T-helper 2 cell (primary cell): ENCODE data around the gene KYAT1.

Source experiments
- DNase-seq, 5 experiments: peaks; one replicate each; pipeline versions ENCODE4 v3.0.0 to v3.0.0-alpha.2; 2012 to 2022

KYAT1 gene

GRCh38 chr9:128908372-128908771 is 26.6 kb upstream of the KYAT1 start:
- no peak for DNase-seq

- no peak for DNase-seq
Measured at GRCh38 chr9:128906741-128907140, 25.0 kb upstream of the KYAT1 start.

DNA sequence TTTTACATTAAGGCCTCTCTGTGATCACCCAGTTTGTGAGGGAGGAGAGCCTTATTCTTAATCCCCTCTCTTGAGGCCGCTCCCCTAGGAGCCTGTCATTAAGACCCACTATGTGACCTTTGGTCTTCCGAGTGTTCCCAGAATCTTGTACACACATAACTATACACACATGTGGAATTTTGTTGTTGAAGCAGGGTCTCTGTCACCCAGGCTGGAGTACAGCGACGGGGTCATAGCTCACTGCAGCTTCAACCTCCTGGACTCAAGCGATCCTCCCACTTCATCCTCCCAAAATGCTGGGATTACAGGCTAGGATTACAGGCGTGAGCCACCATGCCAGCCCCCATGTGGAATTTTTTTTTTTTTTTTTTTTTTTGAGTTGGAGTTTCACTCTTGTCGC is 24.2 kb upstream of the KYAT1 start:
- DNase-seq, result no peak

GRCh38 chr9:128903871-128904620 is 22.3 kb upstream of the KYAT1 start:
- peak in 1 of 5 experiments; percentile 55 for DNase-seq

DNA sequence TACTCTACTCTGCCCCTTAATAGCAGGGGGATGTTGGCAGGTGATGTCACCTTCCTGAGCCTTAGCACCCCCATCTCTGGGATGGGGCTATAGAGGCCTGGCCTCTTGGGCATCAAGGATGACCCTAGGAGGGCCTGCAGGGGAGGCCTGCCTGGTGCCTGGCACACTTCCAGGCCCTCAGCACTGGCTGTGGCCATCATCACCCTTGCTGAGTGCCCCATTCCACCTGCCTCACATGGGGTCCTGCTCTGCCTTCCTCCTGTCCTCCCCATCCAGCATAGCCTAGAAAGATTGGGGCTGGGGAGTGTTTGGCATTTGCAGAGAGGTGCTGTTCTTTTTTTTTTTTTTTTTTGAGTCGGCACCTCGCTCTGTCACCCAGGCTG is 21.3 kb upstream of the KYAT1 start:
- no peak for DNase-seq

- peak; percentile 61 to 96 (median 76) for DNase-seq
Measured at GRCh38 chr9:128902351-128903078, 20.8 kb upstream of the KYAT1 start.

DNA sequence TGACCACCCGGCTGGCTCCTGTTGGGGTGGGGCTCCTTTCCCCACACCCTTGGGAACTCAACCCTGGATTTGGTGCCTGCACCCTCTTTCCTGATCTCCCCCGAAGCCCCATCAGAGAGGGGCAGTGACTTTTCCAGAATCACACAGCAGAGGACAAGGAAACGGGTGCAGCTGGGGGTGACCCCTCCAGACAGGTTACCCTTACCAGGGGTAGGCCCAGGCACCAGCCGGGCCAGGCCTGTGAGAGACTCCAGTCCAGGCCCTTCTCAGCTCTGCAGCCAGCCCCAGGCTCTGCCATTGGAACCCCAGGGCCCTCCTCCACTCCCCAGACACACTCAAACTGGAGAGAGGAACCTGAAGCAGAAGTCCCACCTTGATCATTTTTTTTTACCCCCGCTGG is 20.1 kb upstream of the KYAT1 start:
- no peak for DNase-seq

DNA sequence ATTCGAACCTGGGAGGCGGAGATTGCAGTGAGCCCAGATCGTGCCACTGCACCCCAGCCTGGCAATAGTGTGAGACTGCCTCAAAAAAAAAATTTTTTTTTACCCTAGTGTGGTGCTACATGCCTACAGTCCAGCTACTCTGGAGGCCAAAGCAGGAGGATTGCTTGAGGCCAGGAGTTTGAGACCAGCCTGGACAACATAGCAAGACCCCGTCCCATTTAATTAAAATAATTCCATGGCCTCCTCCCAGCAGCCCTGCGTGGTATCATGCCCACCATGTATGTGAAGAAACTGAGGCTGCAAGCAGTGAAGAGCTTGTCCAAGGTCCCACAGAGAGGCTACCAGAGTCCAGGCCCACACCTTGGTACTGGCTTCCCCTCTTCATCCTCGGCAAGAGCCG is 19.6 kb upstream of the KYAT1 start:
- no peak for DNase-seq

DNA sequence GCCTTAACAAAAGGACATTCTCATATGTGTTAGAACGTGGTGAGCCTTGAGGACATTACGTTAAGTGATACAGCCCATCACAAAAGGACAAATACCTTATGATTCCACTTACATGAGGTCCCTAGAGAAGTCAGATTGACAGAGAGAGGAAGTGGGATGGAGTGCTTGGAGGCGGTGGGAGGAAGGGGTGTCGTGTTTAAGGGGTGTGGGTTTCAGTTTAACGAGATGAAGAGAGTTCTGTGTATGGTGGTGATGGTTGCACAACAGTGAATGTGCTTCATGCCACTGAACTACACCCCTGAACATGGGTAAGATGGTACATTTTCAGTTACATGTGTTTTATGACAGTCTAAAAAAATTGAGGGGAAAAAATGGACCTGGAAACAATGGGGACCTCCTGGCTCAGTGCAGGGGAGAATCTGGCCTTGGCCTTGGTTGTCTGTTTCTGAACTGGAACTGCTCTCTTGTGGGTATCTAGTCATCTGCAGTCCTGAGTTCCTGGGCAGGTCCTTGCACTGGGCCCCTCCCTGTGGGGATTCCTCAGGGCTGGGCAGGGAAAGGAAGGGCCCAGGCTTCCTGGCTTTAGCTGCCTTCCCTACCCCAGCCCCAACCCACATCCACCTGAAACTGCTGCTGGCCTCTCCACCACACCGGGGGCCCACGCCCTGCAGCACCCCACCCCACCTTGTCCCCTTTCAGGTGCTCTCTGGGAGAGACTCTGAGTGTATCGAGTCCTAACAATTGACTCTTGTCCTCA is 18.0 kb upstream of the KYAT1 start:
- peak in 2 of 5 experiments; percentile 27 to 55 for DNase-seq

DNA sequence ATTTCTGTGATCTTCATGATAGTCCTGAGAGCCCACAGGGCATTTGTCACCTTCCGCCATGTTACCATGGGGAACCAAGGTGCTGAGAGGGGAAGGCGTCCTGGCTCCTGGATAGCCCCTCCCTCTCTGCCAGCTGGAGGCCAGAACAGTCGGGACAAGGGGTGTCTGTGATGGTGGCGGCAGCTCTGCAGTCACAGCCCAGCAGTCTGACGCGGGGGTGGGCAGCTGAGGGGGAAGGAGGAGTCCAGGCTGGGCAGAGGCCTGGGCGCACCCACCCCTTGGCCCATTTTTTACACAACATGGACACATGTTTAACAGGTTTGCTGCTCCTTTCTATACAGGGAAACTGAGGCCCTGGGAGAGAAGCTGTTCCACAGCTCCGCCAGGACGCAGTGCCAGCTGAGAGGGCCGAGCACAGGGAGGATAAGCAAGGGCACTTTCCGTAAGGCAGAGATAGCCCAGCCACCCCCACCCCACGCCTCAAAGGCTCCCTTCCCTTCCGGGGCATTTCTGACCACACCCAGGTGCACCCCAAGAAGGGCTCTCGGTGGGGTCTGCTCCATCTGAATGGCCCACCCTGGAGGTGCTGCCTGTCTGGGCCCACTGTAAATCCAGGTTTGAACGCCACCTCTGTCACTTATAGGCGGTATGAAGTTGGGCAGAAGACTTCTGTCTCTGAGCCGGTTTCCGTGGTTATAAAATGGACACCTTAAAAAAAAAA is 17.3 kb upstream of the KYAT1 start:
- no peak for DNase-seq

GRCh38 chr9:128898382-128898781 is 16.6 kb upstream of the KYAT1 start:
- DNase-seq, result peak in 1 of 5 experiments; percentile 34

GRCh38 chr9:128895556-128895955 is 13.8 kb upstream of the KYAT1 start:
- DNase-seq, result no peak

DNA sequence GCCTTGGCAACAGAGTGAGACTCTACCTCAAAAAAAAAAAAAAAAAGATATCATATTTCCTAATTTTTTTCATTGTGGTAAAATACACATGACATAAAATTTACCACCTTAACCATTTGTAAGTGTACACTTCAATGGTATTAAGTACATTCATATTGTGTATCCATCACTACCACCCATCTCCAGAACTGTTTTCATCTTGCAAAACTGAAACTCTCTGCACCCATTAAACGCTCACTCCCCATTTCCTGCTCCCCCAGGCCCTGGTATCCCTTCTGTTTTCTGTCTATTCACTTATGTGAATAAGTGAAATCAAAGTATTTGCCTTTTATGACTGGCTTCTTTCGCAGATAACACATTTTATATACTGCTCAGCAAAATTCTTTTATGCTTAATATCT is 13.0 kb upstream of the KYAT1 start:
- DNase-seq, result peak in 1 of 5 experiments; percentile 73

DNA sequence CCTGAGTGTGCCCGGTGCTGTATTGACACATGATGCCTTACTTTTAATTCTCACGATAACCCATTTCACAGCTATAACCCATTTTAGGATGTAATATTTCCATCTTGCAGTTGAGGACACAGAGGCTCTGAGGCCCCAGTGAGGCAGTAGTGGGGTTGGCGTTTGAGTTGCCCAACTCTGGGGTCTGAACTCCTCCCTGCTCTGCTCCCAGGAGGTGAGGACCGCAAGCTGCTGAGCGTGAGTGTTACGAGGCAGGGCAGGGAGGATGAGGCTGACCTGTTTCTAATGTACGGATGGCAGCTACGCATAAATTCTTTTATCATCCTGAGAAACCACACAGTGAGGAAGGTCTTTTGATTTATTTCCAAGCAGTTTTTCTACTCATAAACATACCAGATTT is 11.6 kb upstream of the KYAT1 start:
- no peak for DNase-seq

DNA sequence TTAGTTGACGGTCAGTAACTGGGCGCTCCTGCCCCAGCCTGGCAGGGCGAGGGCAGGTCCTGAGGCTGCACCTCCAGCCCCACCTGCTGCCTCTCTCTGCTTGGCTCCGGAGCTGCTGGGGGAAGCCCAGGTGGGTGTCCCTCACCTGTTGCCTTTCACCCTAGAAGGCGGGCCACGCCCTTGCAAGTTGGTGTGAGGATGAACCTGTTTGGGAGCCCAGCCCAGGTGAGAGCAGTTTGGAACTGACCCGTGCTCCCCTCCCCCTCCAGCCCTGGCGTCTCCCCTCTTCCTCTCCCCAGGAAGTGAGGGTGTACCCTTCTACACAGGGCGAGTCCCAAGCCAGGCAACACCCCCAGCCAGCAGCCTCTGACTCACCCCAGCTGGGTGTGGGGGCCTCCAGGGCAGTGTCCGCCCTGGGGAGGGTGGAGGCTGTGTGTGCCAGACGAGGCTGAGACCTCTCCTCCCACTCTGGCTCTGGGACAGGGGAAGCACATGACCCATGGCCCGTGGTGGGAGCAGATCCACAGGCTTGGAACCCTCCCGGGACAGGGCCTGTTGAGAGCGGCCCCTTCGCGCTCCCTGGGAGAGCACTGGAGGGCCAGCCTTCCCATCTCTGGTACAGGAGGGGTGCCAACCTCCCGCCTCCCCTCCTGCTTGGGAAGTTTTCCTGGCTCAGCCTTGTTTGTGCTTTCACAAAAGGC is 10.6 kb upstream of the KYAT1 start:
- no peak for DNase-seq

DNA sequence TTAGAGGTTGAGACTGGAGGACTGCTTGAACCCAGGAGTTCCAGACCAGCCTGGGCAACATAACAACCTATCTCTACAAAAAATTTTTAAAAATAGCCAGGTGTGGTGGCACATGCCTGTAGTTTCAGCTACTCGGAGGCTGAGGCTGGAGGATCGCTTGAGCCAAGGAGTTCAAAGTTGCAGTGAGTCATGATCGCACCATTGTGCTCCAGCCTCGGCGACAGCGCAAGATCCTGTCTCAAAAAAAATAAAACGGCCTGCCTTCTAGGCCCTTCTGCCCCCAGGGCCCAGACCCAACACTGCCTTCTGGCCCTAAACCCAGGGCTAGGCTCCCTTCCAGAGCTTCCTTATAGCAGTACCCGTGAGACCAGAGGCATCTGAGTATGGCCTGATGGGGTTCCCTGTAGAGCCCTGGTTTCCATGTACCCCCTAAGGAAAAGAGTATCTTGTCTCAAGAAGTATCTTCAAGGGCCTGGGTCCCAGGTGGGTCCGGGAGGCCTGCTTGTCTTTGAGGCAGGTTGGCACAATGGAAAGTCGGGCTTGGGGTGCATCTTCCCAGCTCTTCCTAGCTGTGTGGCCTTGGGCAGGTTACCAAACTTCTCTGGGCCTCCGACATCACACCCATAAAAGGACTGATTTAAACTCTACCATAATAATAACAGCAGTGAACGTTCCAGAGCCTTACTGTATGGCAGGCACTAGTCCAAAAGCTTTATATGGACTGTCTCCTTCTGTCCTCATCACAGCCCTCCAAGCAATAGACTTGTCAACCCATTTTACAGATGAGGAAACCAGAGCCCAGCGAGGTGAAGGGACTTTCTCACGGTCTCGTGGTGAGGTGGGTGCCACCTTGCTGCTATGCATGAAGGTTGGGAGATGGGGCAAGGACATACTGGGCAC is 9.8 kb upstream of the KYAT1 start:
- DNase-seq, result no peak

- DNase-seq, result no peak
Measured at GRCh38 chr9:128887914-128888350, 6.2 kb upstream of the KYAT1 start.

GRCh38 chr9:128887049-128887448 is 5.3 kb upstream of the KYAT1 start:
- no peak for DNase-seq

DNA sequence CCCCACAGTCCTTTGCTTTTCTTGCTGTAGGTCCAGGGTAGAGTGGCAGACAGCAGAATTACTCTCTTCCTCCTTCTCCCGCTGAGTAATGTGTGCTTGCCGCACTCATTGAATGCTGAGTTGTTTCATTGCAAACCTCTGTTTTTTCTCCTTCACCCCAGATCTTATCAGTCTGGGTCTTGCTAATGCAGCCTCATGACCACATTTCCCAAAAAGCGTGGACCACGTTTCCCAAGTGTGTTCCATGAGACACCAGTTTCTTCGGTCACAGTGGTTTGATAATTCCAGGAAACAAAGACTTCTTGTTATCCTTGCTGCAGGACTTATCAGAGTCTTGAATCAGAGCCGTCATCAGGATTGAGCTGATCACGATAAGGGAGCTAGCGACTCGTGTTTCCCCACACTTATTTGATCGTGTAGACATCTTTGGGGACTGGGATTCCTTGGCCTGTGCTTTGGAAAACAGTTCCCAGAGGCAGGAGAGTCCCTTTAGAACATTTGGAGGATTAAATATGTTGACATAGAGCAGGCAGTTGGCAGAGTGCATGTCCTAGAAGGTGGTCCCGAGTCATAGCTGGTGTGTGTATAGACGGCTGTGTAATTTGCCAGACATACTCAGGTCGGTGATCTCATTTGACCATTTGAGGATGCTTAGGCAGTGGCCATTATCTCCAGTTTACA is 4.6 kb upstream of the KYAT1 start:
- peak in 1 of 5 experiments; percentile 45 for DNase-seq

GRCh38 chr9:128885798-128886197 is 4.0 kb upstream of the KYAT1 start:
- no peak for DNase-seq
